Transverse colon (tissue), 4 donors: ENCODE results near the gene YTHDC2. TPM values are rescaled to one million over a fixed set of nuclear protein-coding genes. Genes with fewer than 3 reads are reported as not detected.

Experiments
- DNase-seq: peaks from one replicate; pipeline ENCODE4 v3.0.0-alpha.2; 2019
- H3K27ac ChIP-seq, 4 donors: fragments of 200-600 bp; sonication (generic); 2 replicates each; pipeline ENCODE4 v1.5.1; 2016 to 2018; ENCODE audit warnings: inconsistent platforms in 4 of 4
- H3K27me3 ChIP-seq: fragments of 200-600 bp; sonication (generic); 2 replicates; pipeline ENCODE4 v1.5.1; 2017; ENCODE audit warnings: inconsistent platforms
- H3K36me3 ChIP-seq, 4 donors: fragments of 200-600 bp; sonication (generic); 2 replicates each; pipeline ENCODE4 v1.5.1; 2017 to 2019; ENCODE audit warnings: inconsistent platforms in 4 of 4
- H3K4me1 ChIP-seq, 4 donors: fragments of 200-600 bp; sonication (generic); 2 replicates each; pipeline ENCODE4 v1.5.1; 2017 to 2020; ENCODE audit warnings: inconsistent platforms in 4 of 4
- H3K4me3 ChIP-seq, 4 donors: fragments of 200-600 bp; sonication (generic); 1 replicate in 1 of 4; 2 replicates in 3 of 4; pipeline versions ENCODE4 v1.5.1 to v1.6.1; 2017 to 2019; ENCODE audit warnings: inconsistent platforms in 4 of 4
- H3K9me3 ChIP-seq, 2 donors: fragments of 200-600 bp; sonication (generic); 2 replicates each; pipeline ENCODE4 v1.5.1; 2017 to 2019; ENCODE audit warnings: inconsistent platforms in 2 of 2
- EP300 ChIP-seq: sonication (generic); formaldehyde crosslinking; IDR thresholded peaks from one replicate; pipeline ENCODE4 v1.6.1; 2017; ENCODE audit warnings: antibody characterized with exemption, low read depth
- POLR2A ChIP-seq: fragments of 450-650 bp; IDR thresholded peaks from one replicate; pipeline ENCODE4 v1.6.1; 2016; ENCODE audit warnings: antibody characterized with exemption, mild to moderate bottlenecking, moderate library complexity
- POLR2AphosphoS5 ChIP-seq, 3 donors: sonication (generic); formaldehyde crosslinking; IDR thresholded peaks; one replicate each; pipeline ENCODE4 v1.6.1; 2016; ENCODE audit warnings: antibody characterized with exemption in 3 of 3
- WGBS, 2 donors: methylation state at CpG; one replicate each; pipeline ENCODE4 v1.1.5; 2018; ENCODE audit warnings: low coverage in 1 of 2; 5-methylcytosine and 5-hydroxymethylcytosine counted together
- in situ Hi-C, 4 donors: fragments of 200-750 bp; cut with MboI; loops; one replicate each; pipeline versions ENCODE4 v1.15.0 to v1.15.1; 2017; ENCODE audit warnings: low sequenced_read_pairs in 3 of 4, low pct_ligation_motif_present in 1 of 4, low pct_unique_long_range_greater_than_20kb in 1 of 4
- intact Hi-C: fragments of 100-400 bp; cut with DNase I; formaldehyde crosslinking; loops from one replicate; pipeline ENCODE4 v1.15.1; 2023; ENCODE audit warnings: low total_unique reads
- total RNA-seq, 4 donors: library from RNA; depleted of rRNA; stranded (reverse); fragments of >200 nt; gene quantifications; one replicate each; pipeline ENCODE4 v1.1.0, GENCODE V29; 2016
- TF ChIP-seq, protein P1 (sequence below), 5 experiments: fragments of 200-600 bp in 3 of 5; fragments of 450-650 bp in 2 of 5; sonication (generic) in 3 of 5; IDR thresholded peaks; 1 replicate in 2 of 5; 2 replicates in 3 of 5; pipeline ENCODE4 v1.5.1; 2016 to 2017; ENCODE audit warnings: antibody characterized with exemption in 5 of 5, inconsistent platforms in 3 of 5, mild to moderate bottlenecking in 2 of 5, moderate library complexity in 1 of 5

YTHDC2 gene
- 10 to 100 TPM; 23.6 to 35.4 (median 27.6) TPM for total RNA-seq

DNA sequence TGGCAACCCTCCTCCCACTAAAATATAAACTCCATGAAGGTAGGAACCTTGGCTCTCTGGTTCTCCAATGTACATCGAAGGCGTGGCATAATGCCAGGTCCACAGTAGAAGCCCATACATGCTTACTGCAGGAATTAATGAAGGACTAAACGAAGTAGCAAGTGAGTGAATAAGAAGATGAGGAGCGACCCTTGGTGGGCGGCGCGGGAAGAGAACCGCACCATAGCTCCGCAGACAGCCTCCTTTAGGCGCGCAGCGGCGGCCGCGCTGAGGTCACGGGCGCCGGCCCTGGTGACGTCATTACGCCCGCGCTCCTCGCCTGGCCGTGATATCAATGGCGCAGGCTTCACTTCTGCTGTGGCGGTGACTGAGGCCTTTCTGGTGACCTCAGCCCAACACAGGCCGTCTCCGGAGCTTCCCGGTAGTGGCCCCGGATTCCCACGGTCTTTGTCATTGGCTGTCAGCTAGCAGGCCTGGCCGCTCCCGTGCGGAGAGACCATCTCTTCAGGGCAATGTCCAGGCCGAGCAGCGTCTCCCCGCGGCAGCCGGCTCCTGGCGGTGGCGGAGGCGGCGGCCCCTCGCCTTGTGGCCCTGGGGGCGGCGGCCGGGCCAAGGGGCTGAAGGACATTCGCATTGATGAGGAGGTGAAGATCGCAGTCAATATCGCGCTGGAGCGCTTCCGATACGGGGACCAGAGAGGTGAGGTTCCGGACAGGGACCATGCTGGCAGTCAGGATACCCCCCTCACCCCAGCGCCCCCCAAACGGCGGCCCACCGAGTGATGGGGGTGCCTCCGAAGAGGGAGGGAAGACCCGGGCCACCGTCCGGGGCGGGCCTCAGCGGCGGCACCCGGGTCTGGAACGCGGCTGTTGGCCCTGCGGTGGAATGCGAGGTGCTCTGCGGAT, at the start of gene YTHDC2:
YTHDC2 (plus strand) TSS at position 311 of the 905 bp plus-strand sequence; CDS start at position 513, 202 bp downstream.
- in situ Hi-C loops (loop anchor here in 3 of 4 donors (25.0 kb wide), 1 partner anchor 526 kb away; the partner anchor contains the start of gene DCP2 (in 3 of the 3)), intact Hi-C loops (loop anchor here (5.0 to 10.0 kb wide), 2 partner anchors 139 to 516 kb away; no protein-coding TSS in a partner anchor)
- Histone ChIP-seq H3K27me3 (no peaks in the 10 kb centered on the region), H3K4me1 (peaks cover 0 to 25% (median 10%) of the 10 kb centered on the region in 4 donors), H3K4me3 (peak within 1 kb of the TSS; percentile 48 to 83 (median 60)), H3K27ac (peak within 1 kb of the TSS; percentile 87 to 94 (median 90)), H3K36me3 (peaks cover 0 to 1% (median 0%) of the 10 kb centered on the region in 4 donors), H3K9me3 (no peaks in the 10 kb centered on the region)
- DNase-seq = peak; percentile 88
- WGBS, 2 donors = 0 to 7% methylated on average over 3 to 39 of the region's 72 CpGs
- TF ChIP-seq EP300 = no peak
- TF ChIP-seq, protein P1, sequence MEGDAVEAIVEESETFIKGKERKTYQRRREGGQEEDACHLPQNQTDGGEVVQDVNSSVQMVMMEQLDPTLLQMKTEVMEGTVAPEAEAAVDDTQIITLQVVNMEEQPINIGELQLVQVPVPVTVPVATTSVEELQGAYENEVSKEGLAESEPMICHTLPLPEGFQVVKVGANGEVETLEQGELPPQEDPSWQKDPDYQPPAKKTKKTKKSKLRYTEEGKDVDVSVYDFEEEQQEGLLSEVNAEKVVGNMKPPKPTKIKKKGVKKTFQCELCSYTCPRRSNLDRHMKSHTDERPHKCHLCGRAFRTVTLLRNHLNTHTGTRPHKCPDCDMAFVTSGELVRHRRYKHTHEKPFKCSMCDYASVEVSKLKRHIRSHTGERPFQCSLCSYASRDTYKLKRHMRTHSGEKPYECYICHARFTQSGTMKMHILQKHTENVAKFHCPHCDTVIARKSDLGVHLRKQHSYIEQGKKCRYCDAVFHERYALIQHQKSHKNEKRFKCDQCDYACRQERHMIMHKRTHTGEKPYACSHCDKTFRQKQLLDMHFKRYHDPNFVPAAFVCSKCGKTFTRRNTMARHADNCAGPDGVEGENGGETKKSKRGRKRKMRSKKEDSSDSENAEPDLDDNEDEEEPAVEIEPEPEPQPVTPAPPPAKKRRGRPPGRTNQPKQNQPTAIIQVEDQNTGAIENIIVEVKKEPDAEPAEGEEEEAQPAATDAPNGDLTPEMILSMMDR (IDR thresholded peaks at IDR 0.05) = peak in 4 of 5 experiments; percentile 4 to 38 (median 10)
- peak; percentile 71 for TF ChIP-seq POLR2A
- peak; percentile 37 to 87 (median 69) for TF ChIP-seq POLR2AphosphoS5 (IDR thresholded peaks at IDR 0.05)

GRCh38 chr5:113474100-113474728, 39.3 kb upstream of the YTHDC2 start:
- Histone ChIP-seq H3K36me3 (no peaks in the 10 kb centered on the region), H3K4me1 (no peaks in the 10 kb centered on the region), H3K9me3 (no peaks in the 10 kb centered on the region), H3K4me3 (no peak overlapping the region), H3K27me3 (no peaks in the 10 kb centered on the region), H3K27ac (no peak overlapping the region)
- TF ChIP-seq EP300 = no peak
- TF ChIP-seq POLR2A = no peak
- TF ChIP-seq, protein P1 (IDR thresholded peaks at IDR 0.05) = no peak
- TF ChIP-seq POLR2AphosphoS5 (IDR thresholded peaks at IDR 0.05) = no peak
- intact Hi-C loops (no loop called here), in situ Hi-C loops (no loop called here)
- WGBS, 2 donors = 51 to 68% methylated on average over 4 to 5 of the region's 5 CpGs
- no peak for DNase-seq

GRCh38 chr5:113478691-113479090, 34.8 kb upstream of the YTHDC2 start:
- no peaks in the 10 kb centered on the region for H3K9me3 ChIP-seq
- 87 to 92% methylated on average over 3 of the region's 3 CpGs for WGBS, 2 donors
- in situ Hi-C loops (no loop called here), intact Hi-C loops (no loop called here)
- H3K36me3 ChIP-seq = no peaks in the 10 kb centered on the region
- H3K27ac ChIP-seq = no peak overlapping the region
- no peak overlapping the region for H3K4me3 ChIP-seq
- H3K4me1 ChIP-seq = no peaks in the 10 kb centered on the region
- TF ChIP-seq POLR2AphosphoS5 (IDR thresholded peaks at IDR 0.05) (no peak), EP300 (no peak), POLR2A (no peak)
- TF ChIP-seq, protein P1 (IDR thresholded peaks at IDR 0.05) = no peak
- DNase-seq = no peak
- no peaks in the 10 kb centered on the region for H3K27me3 ChIP-seq

- no peaks in the 10 kb centered on the region for H3K9me3 ChIP-seq
- H3K27me3 ChIP-seq = no peaks in the 10 kb centered on the region
- TF ChIP-seq POLR2A (no peak), EP300 (no peak), POLR2AphosphoS5 (IDR thresholded peaks at IDR 0.05) (no peak)
- TF ChIP-seq, protein P1 (IDR thresholded peaks at IDR 0.05) = no peak
- no peaks in the 10 kb centered on the region for H3K4me1 ChIP-seq
- 74 to 76% methylated on average over 5 of the region's 5 CpGs for WGBS, 2 donors
- DNase-seq = no peak
- in situ Hi-C loops = no loop called here
- no peaks in the 10 kb centered on the region for H3K36me3 ChIP-seq
- H3K27ac ChIP-seq = no peak overlapping the region
- intact Hi-C loops = no loop called here
- H3K4me3 ChIP-seq = no peak overlapping the region
Observed at GRCh38 chr5:113480243-113480642, 33.3 kb upstream of the YTHDC2 start.
